Measurements from ENCODE around the gene PFDN2.

Gene PFDN2

GRCh38 chr1:161140755-161141400, 23.0 kb upstream of the PFDN2 start:
- TF ChIP-seq FOXP2 (optimal IDR thresholded peaks at IDR 0.05; ENCODE audit: borderline replicate concordance, extremely low read depth, extremely low read length, insufficient read depth) (no peak), TAF1 (IDR thresholded peaks at IDR 0.05; ENCODE audit: borderline replicate concordance, insufficient read depth, low read length) (no peak), SIN3A (IDR thresholded peaks at IDR 0.05; ENCODE audit: borderline replicate concordance, insufficient read depth, low read length) (no peak), POLR2AphosphoS5 (IDR thresholded peaks at IDR 0.05; ENCODE audit: low read depth, low read length) (no peak), REST (IDR thresholded peaks at IDR 0.05; ENCODE audit: insufficient read depth in 1 of 2, low read depth in 2 of 2, low read length in 2 of 2) (no peak)

GRCh38 chr1:161139766-161140165, 21.9 kb upstream of the PFDN2 start:
- no peak for TF ChIP-seq POLR2AphosphoS5 (IDR thresholded peaks at IDR 0.05; ENCODE audit: low read depth, low read length)
- TF ChIP-seq SIN3A (IDR thresholded peaks at IDR 0.05; ENCODE audit: borderline replicate concordance, insufficient read depth, low read length): no peak
- no peak for TF ChIP-seq TAF1 (IDR thresholded peaks at IDR 0.05; ENCODE audit: borderline replicate concordance, insufficient read depth, low read length)
- no peak for TF ChIP-seq FOXP2 (optimal IDR thresholded peaks at IDR 0.05; ENCODE audit: borderline replicate concordance, extremely low read depth, extremely low read length, insufficient read depth)
- no peak for TF ChIP-seq REST (IDR thresholded peaks at IDR 0.05; ENCODE audit: insufficient read depth in 1 of 2, low read depth in 2 of 2, low read length in 2 of 2)

- TF ChIP-seq POLR2AphosphoS5 (IDR thresholded peaks at IDR 0.05; ENCODE audit: low read depth, low read length) (no peak), SIN3A (IDR thresholded peaks at IDR 0.05; ENCODE audit: borderline replicate concordance, insufficient read depth, low read length) (no peak), TAF1 (IDR thresholded peaks at IDR 0.05; ENCODE audit: borderline replicate concordance, insufficient read depth, low read length) (no peak), REST (IDR thresholded peaks at IDR 0.05; ENCODE audit: insufficient read depth in 1 of 2, low read depth in 2 of 2, low read length in 2 of 2) (no peak), FOXP2 (optimal IDR thresholded peaks at IDR 0.05; ENCODE audit: borderline replicate concordance, extremely low read depth, extremely low read length, insufficient read depth) (no peak)
Observed at GRCh38 chr1:161138431-161138830, 20.6 kb upstream of the PFDN2 start.

- no peak for TF ChIP-seq REST (IDR thresholded peaks at IDR 0.05; ENCODE audit: insufficient read depth in 1 of 2, low read depth in 2 of 2, low read length in 2 of 2)
Observed at GRCh38 chr1:161137881-161138280, 20.0 kb upstream of the PFDN2 start.

GRCh38 chr1:161133220-161133740, 15.4 kb upstream of the PFDN2 start:
- TF ChIP-seq POLR2AphosphoS5 (IDR thresholded peaks at IDR 0.05; ENCODE audit: low read depth, low read length) (no peak), SIN3A (IDR thresholded peaks at IDR 0.05; ENCODE audit: borderline replicate concordance, insufficient read depth, low read length) (0 out of 2 replicates have a peak, but pooled peaks have one; percentile 59)
